ENCODE measurements around the gene BOD1L1. TPM values are rescaled to one million over a fixed set of nuclear protein-coding genes. Genes with fewer than 3 reads are reported as not detected.

BOD1L1 gene
- total RNA-seq, 4 donors from 2014 or later: 34.6 to 45.3 (median 35.4) TPM

GRCh38 chr4:13524504-13525243 lies 102.9 kb downstream of the BOD1L1 start:
- 10 to 20% methylated on average over 2 of the region's 36 CpGs for WGBS, 2 donors (ENCODE audit: low coverage in 1 of 2)
- peaks cover 0 to 40% (median 4%) of the 10 kb centered on the region in 3 donors for H3K4me1 ChIP-seq
- no peak overlapping the region for H3K4me3 ChIP-seq
- TF ChIP-seq EP300 (IDR thresholded peaks at IDR 0.05) (no peak), POLR2AphosphoS5 (IDR thresholded peaks at IDR 0.05) (no peak), POLR2A (IDR thresholded peaks at IDR 0.05) (no peak)
- TF ChIP-seq, protein P1, sequence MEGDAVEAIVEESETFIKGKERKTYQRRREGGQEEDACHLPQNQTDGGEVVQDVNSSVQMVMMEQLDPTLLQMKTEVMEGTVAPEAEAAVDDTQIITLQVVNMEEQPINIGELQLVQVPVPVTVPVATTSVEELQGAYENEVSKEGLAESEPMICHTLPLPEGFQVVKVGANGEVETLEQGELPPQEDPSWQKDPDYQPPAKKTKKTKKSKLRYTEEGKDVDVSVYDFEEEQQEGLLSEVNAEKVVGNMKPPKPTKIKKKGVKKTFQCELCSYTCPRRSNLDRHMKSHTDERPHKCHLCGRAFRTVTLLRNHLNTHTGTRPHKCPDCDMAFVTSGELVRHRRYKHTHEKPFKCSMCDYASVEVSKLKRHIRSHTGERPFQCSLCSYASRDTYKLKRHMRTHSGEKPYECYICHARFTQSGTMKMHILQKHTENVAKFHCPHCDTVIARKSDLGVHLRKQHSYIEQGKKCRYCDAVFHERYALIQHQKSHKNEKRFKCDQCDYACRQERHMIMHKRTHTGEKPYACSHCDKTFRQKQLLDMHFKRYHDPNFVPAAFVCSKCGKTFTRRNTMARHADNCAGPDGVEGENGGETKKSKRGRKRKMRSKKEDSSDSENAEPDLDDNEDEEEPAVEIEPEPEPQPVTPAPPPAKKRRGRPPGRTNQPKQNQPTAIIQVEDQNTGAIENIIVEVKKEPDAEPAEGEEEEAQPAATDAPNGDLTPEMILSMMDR (IDR thresholded peaks at IDR 0.05): no peak
- H3K9me3 ChIP-seq: peaks cover 0 to 24% (median 0%) of the 10 kb centered on the region in 3 donors
- ATAC-seq: no peak
- H3K27me3 ChIP-seq: peaks cover 100% of the 10 kb centered on the region
- no peak overlapping the region for H3K27ac ChIP-seq
- no peaks in the 10 kb centered on the region for H3K36me3 ChIP-seq

GRCh38 chr4:13523591-13524503 lies 103.7 kb downstream of the BOD1L1 start:
- Histone ChIP-seq H3K27ac (no peak overlapping the region), H3K36me3 (no peaks in the 10 kb centered on the region), H3K4me3 (no peak overlapping the region), H3K9me3 (peaks cover 0 to 24% (median 0%) of the 10 kb centered on the region in 3 donors), H3K27me3 (peaks cover 99% of the 10 kb centered on the region), H3K4me1 (peaks cover 0 to 31% (median 4%) of the 10 kb centered on the region in 3 donors)
- TF ChIP-seq EP300 (IDR thresholded peaks at IDR 0.05): no peak
- TF ChIP-seq POLR2A (IDR thresholded peaks at IDR 0.05): no peak
- TF ChIP-seq POLR2AphosphoS5 (IDR thresholded peaks at IDR 0.05): no peak
- TF ChIP-seq, protein P1 (IDR thresholded peaks at IDR 0.05): no peak
- no peak for ATAC-seq
- WGBS, 2 donors (ENCODE audit: low coverage in 1 of 2): 13 to 20% methylated on average over 3 to 21 of the region's 59 CpGs

- WGBS, 2 donors (ENCODE audit: low coverage in 1 of 2): 0 to 17% methylated on average over 1 to 6 of the region's 17 CpGs
Observed at GRCh38 chr4:13523105-13523477, 104.4 kb downstream of the BOD1L1 start.

GRCh38 chr4:13522282-13523104 lies 105.0 kb downstream of the BOD1L1 start:
- no peak for ATAC-seq
- H3K4me1 ChIP-seq: peaks cover 0 to 18% (median 0%) of the 10 kb centered on the region in 3 donors
- H3K9me3 ChIP-seq: peaks cover 0 to 24% (median 0%) of the 10 kb centered on the region in 3 donors
- H3K27ac ChIP-seq: no peak overlapping the region
- WGBS, 2 donors (ENCODE audit: low coverage in 1 of 2): 7 to 20% methylated on average over 1 to 8 of the region's 49 CpGs
- H3K4me3 ChIP-seq: peak overlapping the region in 1 of 2 donors; percentile 2
- TF ChIP-seq, protein P1 (IDR thresholded peaks at IDR 0.05): no peak
- TF ChIP-seq POLR2A (IDR thresholded peaks at IDR 0.05) (no peak), POLR2AphosphoS5 (IDR thresholded peaks at IDR 0.05) (no peak), EP300 (IDR thresholded peaks at IDR 0.05) (no peak)
- H3K27me3 ChIP-seq: peaks cover 96% of the 10 kb centered on the region
- H3K36me3 ChIP-seq: no peaks in the 10 kb centered on the region

More at GRCh38 chr4:13523105-13523477, 104.4 kb downstream of the BOD1L1 start:
- no peak overlapping the region for H3K27ac ChIP-seq
- H3K4me3 ChIP-seq: peak overlapping the region in 1 of 2 donors; percentile 2
- H3K36me3 ChIP-seq: no peaks in the 10 kb centered on the region
- no peak for ATAC-seq
- peaks cover 96% of the 10 kb centered on the region for H3K27me3 ChIP-seq
- TF ChIP-seq EP300 (IDR thresholded peaks at IDR 0.05): no peak
- no peak for TF ChIP-seq POLR2A (IDR thresholded peaks at IDR 0.05)
- no peak for TF ChIP-seq POLR2AphosphoS5 (IDR thresholded peaks at IDR 0.05)
- TF ChIP-seq, protein P1 (IDR thresholded peaks at IDR 0.05): no peak
- peaks cover 0 to 24% (median 4%) of the 10 kb centered on the region in 3 donors for H3K4me1 ChIP-seq
- peaks cover 0 to 24% (median 0%) of the 10 kb centered on the region in 3 donors for H3K9me3 ChIP-seq
